Measurements from ENCODE around the gene MOCS3.

Gene MOCS3

GRCh38 chr20:50991076-50991475, 32.5 kb downstream of the MOCS3 start:
- H3K4me3 Mint-ChIP-seq, result no peak overlapping the region
- H3K27me3 Mint-ChIP-seq, result peaks cover 11% of the 10 kb centered on the region
- no peak for ATAC-seq
- peaks cover 3% of the 10 kb centered on the region for H3K9me3 Mint-ChIP-seq
- H3K27ac Mint-ChIP-seq, result no peak overlapping the region
- H3K36me3 Mint-ChIP-seq, result no peaks in the 10 kb centered on the region
- peaks cover 10% of the 10 kb centered on the region for H3K4me1 Mint-ChIP-seq

DNA sequence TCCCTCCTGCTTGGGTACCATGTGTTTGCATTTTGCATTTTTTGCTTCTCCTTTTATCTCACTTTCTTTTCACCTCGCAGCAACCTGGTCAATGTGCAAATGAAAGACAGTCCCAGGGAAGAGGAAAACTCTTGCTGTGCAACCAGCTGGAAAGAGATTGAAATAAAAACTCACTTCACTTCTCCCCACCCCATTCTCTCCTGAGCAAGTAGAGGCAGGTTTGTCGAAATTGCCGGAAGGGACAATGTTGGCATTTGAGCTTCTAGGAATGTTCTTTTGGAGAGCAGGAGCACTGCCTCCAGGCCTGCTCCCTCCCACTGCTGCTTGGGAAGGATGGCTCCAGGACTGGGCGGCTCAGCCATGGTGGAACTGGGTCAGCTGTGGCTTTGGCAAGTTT, 33.7 kb downstream of the MOCS3 start:
- Mint-ChIP-seq H3K27me3 (no peaks in the 10 kb centered on the region), H3K27ac (no peak overlapping the region), H3K9me3 (peaks cover 3% of the 10 kb centered on the region), H3K4me3 (no peak overlapping the region), H3K4me1 (peaks cover 10% of the 10 kb centered on the region), H3K36me3 (no peaks in the 10 kb centered on the region)
- no peak for ATAC-seq

GRCh38 chr20:50992733-50993457, 34.3 kb downstream of the MOCS3 start:
- ATAC-seq, result peak; percentile 73
- no peaks in the 10 kb centered on the region for H3K36me3 Mint-ChIP-seq
- H3K27ac Mint-ChIP-seq, result no peak overlapping the region
- H3K27me3 Mint-ChIP-seq, result no peaks in the 10 kb centered on the region
- H3K4me3 Mint-ChIP-seq, result no peak overlapping the region
- H3K9me3 Mint-ChIP-seq, result peaks cover 3% of the 10 kb centered on the region
- H3K4me1 Mint-ChIP-seq, result peaks cover 10% of the 10 kb centered on the region

DNA sequence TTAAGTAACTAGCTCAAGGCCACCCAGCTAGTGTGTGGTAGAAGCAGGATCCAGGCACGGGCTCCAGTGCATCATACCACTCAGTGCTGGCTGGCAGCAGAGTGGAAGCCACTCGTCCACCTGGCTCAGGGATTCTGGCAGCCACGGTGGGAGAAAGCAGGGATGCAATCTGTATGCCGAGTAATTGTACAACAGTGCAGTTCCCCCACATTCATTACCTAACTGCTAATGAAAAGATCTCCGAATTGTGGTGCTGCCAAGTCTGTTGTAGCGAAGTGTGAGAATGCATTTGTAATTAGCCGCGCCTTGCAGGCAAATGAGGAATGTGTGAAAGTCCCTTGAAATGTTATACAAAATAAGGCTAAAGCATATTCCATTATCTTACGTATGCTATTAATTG, 35.3 kb downstream of the MOCS3 start:
- Mint-ChIP-seq H3K27ac (no peak overlapping the region), H3K27me3 (peaks cover 6% of the 10 kb centered on the region), H3K4me3 (no peak overlapping the region), H3K9me3 (peaks cover 3% of the 10 kb centered on the region), H3K4me1 (peaks cover 10% of the 10 kb centered on the region), H3K36me3 (no peaks in the 10 kb centered on the region)
- no peak for ATAC-seq

DNA sequence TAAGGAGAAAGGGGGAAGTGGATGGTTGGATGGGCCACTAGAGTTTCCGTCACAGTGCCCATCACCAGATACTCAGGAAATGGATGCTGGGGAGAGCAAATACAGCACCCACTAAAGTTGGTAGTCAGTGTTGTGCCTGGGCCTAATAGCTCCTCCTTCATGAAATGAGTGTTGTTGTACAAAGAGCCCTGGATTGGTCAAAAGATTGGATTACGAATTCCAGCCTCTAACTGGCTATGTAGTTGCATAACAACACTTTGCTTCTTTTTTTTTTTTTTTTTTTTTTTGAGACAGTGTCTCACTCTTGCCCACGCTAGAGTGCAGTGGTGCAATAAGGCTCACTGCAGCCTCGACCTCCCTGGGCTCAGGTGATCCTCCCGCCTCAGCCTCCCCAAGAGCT, 36.9 kb downstream of the MOCS3 start:
- Mint-ChIP-seq H3K27ac (no peak overlapping the region), H3K27me3 (peaks cover 22% of the 10 kb centered on the region), H3K4me1 (peaks cover 10% of the 10 kb centered on the region), H3K36me3 (no peaks in the 10 kb centered on the region), H3K9me3 (peaks cover 3% of the 10 kb centered on the region), H3K4me3 (no peak overlapping the region)
- ATAC-seq, result no peak

DNA sequence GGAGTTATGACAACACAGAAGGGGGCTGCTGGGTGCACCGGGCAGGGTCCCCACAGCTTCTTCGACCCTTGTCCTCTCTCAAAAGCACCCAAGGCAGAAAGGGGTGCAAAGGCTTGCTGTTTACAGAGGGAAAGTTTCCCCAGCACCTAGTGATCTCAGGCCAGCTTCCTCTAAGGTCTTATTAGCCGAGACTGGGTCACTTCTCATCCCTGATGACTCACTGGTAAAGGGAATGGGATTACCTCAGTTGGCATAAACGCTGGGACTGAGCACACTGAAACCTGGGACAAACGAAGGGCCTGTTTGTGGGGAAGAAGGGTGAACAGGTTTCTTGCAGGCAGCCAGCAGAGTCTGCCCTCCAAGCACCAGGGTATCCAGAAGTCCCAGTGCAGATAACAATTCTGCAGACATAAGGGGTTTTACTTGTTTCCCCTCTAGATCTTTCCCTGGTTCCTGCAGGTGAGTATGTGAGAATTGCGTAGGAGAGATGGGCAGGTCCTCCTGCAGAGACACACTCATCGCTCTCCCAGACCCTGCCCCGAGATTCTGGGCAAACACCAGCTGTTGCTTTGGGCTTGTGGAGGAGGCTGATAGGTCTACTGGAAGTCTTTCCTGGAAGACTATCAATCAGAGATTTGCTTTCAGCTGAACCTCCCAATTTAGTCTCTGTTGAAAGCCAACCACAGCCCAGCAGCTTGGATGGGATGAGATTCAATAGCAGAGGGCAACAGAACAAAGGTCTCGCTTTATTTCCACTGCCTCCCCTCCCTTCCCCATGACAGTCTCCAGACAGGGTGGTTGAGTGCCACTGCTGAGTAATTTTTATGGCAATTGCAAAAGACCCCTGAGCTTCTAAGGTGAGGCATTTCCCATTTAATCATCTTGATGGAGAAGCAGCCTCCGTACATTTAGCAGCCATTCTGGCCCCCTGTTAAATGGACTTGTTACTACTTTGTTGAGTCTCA, 38.6 kb downstream of the MOCS3 start:
- peaks cover 33% of the 10 kb centered on the region for H3K27me3 Mint-ChIP-seq
- no peak for ATAC-seq
- H3K4me3 Mint-ChIP-seq, result no peak overlapping the region

GRCh38 chr20:50999355-50999754, 40.7 kb downstream of the MOCS3 start:
- ATAC-seq, result no peak
- Mint-ChIP-seq H3K4me1 (no peaks in the 10 kb centered on the region), H3K9me3 (no peaks in the 10 kb centered on the region), H3K27me3 (peaks cover 47% of the 10 kb centered on the region), H3K36me3 (no peaks in the 10 kb centered on the region), H3K27ac (no peak overlapping the region), H3K4me3 (no peak overlapping the region)

More for the DNA sequence above, 38.6 kb downstream of the MOCS3 start:
- Mint-ChIP-seq H3K9me3 (peaks cover 3% of the 10 kb centered on the region), H3K36me3 (no peaks in the 10 kb centered on the region), H3K27ac (no peak overlapping the region), H3K4me1 (peaks cover 10% of the 10 kb centered on the region)

DNA sequence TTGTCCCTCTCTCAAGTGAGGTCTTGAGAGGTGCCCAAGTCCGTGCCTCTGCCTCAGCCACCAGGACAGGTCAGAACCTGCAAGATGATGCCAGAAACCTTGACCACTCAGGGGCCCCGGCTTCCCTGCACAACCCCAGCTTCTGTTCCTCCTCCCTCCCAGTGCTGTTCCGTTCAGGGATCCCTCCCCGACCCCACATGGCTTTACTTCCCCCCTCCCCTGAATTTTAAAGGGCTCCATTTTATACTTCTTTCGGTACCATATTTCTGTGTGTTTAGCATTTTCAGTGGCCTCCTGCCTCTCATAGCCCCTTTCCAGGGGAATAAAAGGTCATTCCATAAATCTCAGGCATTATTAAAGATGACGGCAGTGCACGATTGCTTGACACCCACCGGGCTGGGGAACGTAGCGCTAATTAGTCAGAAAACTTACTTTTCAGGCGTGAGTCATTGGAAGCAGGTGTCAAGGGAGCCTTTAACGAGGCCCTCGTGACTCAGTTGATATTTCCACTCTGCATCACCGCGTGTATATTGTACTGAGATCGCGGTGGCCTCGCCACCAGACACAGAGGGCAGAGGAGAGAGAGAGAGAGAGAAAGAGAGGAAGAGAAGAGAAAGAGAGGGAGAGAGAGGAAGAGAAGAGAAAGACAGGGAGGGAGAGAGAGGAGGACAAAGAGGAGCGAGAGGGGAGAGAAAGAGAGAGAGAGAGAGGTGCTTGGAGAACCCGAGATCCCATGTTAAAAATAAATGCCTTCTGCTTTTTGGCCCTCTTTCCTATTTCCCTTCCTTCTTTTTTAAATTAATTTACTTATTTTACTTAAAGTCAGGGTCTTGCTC, 43.0 kb downstream of the MOCS3 start:
- Mint-ChIP-seq H3K36me3 (no peaks in the 10 kb centered on the region), H3K27me3 (peaks cover 62% of the 10 kb centered on the region), H3K9me3 (no peaks in the 10 kb centered on the region), H3K4me1 (no peaks in the 10 kb centered on the region), H3K4me3 (no peak overlapping the region), H3K27ac (no peak overlapping the region)
- no peak for ATAC-seq

- H3K4me3 Mint-ChIP-seq, result no peak overlapping the region
- H3K27me3 Mint-ChIP-seq, result peaks cover 62% of the 10 kb centered on the region
- no peaks in the 10 kb centered on the region for H3K4me1 Mint-ChIP-seq
- no peaks in the 10 kb centered on the region for H3K36me3 Mint-ChIP-seq
- no peak for ATAC-seq
- H3K9me3 Mint-ChIP-seq, result no peaks in the 10 kb centered on the region
- no peak overlapping the region for H3K27ac Mint-ChIP-seq
Observed at GRCh38 chr20:51002633-51003032, 44.0 kb downstream of the MOCS3 start.

GRCh38 chr20:51003753-51004152, 45.1 kb downstream of the MOCS3 start:
- ATAC-seq, result no peak
- Mint-ChIP-seq H3K27ac (no peak overlapping the region), H3K27me3 (peaks cover 58% of the 10 kb centered on the region), H3K9me3 (no peaks in the 10 kb centered on the region), H3K36me3 (no peaks in the 10 kb centered on the region), H3K4me1 (no peaks in the 10 kb centered on the region), H3K4me3 (no peak overlapping the region)

DNA sequence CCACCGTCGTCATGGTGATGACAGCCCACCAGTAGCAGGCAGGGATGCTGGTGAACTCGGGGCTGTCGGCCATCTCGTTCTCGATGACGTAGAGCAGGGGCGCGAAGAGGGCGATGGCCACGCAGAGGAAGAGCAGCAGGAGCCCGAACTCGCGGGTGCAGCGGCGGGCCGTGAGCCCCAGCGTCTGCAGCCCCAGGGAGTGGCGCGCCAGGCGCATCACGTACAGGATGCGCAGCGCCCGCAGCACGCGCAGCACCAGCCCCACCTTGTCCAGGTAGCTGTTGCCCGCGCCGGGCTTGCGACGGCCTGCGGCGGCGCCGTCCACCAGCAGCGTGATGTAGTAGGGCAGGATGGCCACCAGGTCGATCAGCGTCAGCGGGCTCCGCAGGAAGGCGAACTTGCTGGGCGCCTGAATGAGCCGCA, 45.7 kb downstream of the MOCS3 start:
- Mint-ChIP-seq H3K4me1 (no peaks in the 10 kb centered on the region), H3K4me3 (no peak overlapping the region), H3K36me3 (no peaks in the 10 kb centered on the region), H3K27ac (no peak overlapping the region), H3K9me3 (no peaks in the 10 kb centered on the region), H3K27me3 (peaks cover 52% of the 10 kb centered on the region)
- ATAC-seq, result no peak

DNA sequence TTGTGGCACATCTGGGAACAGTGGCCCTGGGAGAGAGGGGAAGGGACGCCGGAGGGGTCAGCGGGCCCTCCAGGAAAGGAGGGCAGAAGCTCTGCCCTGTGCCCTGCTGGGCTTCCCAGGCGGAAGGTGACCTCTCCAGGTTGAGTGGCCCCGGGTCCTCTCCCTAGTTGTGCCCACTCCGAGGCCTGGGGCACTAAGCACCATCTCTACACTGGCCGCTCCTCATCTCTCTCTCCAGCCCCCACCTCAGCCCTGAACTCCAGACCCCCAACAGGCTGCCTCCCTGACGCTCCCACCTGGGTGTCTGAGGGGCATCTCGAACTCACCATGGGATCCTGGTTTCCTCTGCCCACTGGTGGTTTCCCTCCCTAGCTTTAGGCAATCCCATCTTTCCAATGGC, 46.2 kb downstream of the MOCS3 start:
- Mint-ChIP-seq H3K36me3 (no peaks in the 10 kb centered on the region), H3K9me3 (no peaks in the 10 kb centered on the region), H3K4me3 (no peak overlapping the region), H3K27ac (no peak overlapping the region), H3K4me1 (no peaks in the 10 kb centered on the region), H3K27me3 (peaks cover 48% of the 10 kb centered on the region)
- no peak for ATAC-seq

GRCh38 chr20:51005214-51005613, 46.6 kb downstream of the MOCS3 start:
- H3K4me1 Mint-ChIP-seq, result no peaks in the 10 kb centered on the region
- H3K36me3 Mint-ChIP-seq, result no peaks in the 10 kb centered on the region
- ATAC-seq, result no peak
- H3K4me3 Mint-ChIP-seq, result no peak overlapping the region
- H3K27ac Mint-ChIP-seq, result no peak overlapping the region
- no peaks in the 10 kb centered on the region for H3K9me3 Mint-ChIP-seq
- H3K27me3 Mint-ChIP-seq, result peaks cover 43% of the 10 kb centered on the region

DNA sequence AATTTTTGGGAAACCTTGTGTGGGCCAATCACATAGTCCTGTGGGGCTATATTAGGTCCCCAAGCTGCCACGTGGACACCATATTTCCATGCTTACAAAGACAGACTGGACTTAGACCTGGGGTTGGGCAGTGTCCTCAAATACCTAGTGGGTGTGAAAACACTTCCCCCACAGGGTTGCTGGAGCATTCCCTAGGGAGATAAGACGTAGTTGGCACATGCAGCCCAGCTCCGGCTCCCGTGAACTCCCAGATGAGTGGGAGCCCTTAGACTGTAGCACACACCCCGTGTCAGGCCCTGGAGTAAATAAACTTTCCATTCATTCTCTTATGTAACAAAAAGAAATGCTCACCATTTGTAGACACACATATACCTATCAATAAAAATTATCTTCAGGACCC, 50.1 kb downstream of the MOCS3 start:
- Mint-ChIP-seq H3K36me3 (no peaks in the 10 kb centered on the region), H3K4me1 (no peaks in the 10 kb centered on the region), H3K27ac (no peak overlapping the region), H3K4me3 (no peak overlapping the region), H3K9me3 (no peaks in the 10 kb centered on the region), H3K27me3 (peaks cover 16% of the 10 kb centered on the region)
- no peak for ATAC-seq

Data from stimulated activated memory B cell treated with anti-CD40 and anti-IgM and Interleukin-4, amounts not matched to agents 10 μg/mL and 1 μg/mL and 100 μg/mL, for 72 hours (primary cell).